ENCODE measurements around the gene DNHD1. TPM values are rescaled to one million over a fixed set of nuclear protein-coding genes. Genes with fewer than 3 reads are reported as not detected.

The DNHD1 gene
- total RNA-seq, 1 donor from 2014 or later: 4.7 TPM

DNA sequence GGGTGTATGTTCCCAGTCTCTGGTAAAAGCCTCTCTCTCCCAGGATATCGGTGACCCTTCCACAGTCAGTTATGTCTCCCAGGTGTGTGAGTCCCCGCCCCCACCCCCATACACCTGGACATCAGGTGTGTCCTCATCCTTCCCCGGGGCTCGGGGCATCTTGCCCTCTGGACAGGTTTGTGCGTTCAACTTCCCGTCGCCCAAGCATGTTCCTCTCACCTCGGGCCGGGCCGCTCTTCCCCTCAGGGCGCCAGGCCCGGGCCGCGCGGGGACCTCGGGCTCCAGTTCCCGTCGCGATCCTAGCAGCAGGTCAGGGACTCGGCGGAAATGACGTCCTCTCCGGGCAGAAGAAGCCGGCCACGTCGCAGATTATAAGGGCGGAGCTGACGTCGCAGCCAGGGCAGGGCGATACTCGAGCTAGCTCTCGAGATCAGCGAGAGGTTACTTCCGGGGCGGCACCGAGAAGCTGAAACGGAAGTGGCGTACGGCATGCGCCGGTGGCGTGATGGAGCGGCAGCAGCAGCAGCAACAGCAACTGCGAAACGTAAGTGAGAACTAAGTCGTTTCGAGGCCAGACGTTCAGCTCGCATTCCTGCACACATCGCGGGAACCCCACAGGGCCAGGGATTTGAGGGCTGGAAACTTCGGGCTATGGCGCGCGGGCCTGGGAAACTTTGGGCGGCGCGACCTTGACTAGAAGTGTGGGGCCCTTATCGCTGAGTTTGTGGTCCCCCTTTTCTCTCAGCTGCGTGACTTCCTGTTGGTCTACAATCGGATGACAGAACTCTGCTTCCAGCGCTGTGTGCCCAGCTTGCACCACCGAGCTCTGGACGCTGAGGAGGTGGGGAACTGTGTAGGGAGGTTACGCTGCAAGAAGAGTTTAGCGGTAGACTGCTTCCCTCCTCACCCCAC is 15.8 kb upstream of the DNHD1 start, which contains the start of the genes ARFIP2 and TIMM10B:
ARFIP2 (minus strand) TSS at position 320 of the 912 bp plus-strand sequence. CDS start 910 bp downstream, outside the sequence.
TIMM10B (plus strand) TSS at position 490 of the 912 bp plus-strand sequence; CDS start at position 506, 16 bp downstream.
- peaks cover 47 to 62% (median 48%) of the 10 kb centered on the region in 3 donors for H3K36me3 ChIP-seq (ENCODE audit: control insufficient read depth in 3 of 3, insufficient read depth in 3 of 3, low read length in 3 of 3)
- H3K9me3 ChIP-seq (ENCODE audit: control insufficient read depth in 3 of 3, low read length in 3 of 3): no peaks in the 10 kb centered on the region
- no peaks in the 10 kb centered on the region for H3K27me3 ChIP-seq (ENCODE audit: control insufficient read depth in 3 of 3, insufficient read depth in 3 of 3, low read length in 3 of 3)
- H3K9ac ChIP-seq (ENCODE audit: low read depth in 1 of 3, low read length in 3 of 3): peak within 1 kb of the TSS; percentile 88 to 98 (median 96)
- H3K4me1 ChIP-seq (ENCODE audit: control insufficient read depth in 3 of 3, insufficient read depth in 3 of 3, low read length in 3 of 3): peaks cover 26 to 38% (median 28%) of the 10 kb centered on the region in 3 donors
- peak within 1 kb of the TSS; percentile 96 to 99 (median 97) for H3K4me3 ChIP-seq (ENCODE audit: low read length in 3 of 3)
- H3K27ac ChIP-seq (ENCODE audit: low read depth, low read length): peak within 1 kb of the TSS; percentile 96

DNA sequence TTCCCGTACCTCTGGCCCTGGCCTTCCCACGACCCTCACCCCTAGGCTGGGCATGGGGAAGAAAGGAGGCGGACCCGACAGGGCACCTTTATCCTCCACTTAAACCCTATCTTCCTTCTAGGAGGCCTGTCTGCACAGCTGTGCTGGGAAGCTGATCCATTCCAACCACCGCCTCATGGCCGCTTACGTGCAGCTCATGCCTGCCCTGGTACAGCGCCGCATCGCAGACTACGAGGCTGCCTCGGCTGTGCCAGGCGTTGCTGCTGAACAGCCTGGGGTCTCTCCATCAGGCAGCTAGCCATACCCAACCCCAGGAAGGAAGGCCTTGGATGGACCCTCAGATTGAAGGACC is 15.2 kb upstream of the DNHD1 start:
- H3K4me3 ChIP-seq (ENCODE audit: low read length in 3 of 3): peak overlapping the region; percentile 96 to 99 (median 97)
- peak overlapping the region; percentile 96 for H3K27ac ChIP-seq (ENCODE audit: low read depth, low read length)
- no peaks in the 10 kb centered on the region for H3K9me3 ChIP-seq (ENCODE audit: control insufficient read depth in 3 of 3, low read length in 3 of 3)
- H3K4me1 ChIP-seq (ENCODE audit: control insufficient read depth in 3 of 3, insufficient read depth in 3 of 3, low read length in 3 of 3): peaks cover 26 to 38% (median 28%) of the 10 kb centered on the region in 3 donors
- peaks cover 44 to 58% (median 50%) of the 10 kb centered on the region in 3 donors for H3K36me3 ChIP-seq (ENCODE audit: control insufficient read depth in 3 of 3, insufficient read depth in 3 of 3, low read length in 3 of 3)
- peak overlapping the region; percentile 88 to 98 (median 96) for H3K9ac ChIP-seq (ENCODE audit: low read depth in 1 of 3, low read length in 3 of 3)
- no peaks in the 10 kb centered on the region for H3K27me3 ChIP-seq (ENCODE audit: control insufficient read depth in 3 of 3, insufficient read depth in 3 of 3, low read length in 3 of 3)

DNA sequence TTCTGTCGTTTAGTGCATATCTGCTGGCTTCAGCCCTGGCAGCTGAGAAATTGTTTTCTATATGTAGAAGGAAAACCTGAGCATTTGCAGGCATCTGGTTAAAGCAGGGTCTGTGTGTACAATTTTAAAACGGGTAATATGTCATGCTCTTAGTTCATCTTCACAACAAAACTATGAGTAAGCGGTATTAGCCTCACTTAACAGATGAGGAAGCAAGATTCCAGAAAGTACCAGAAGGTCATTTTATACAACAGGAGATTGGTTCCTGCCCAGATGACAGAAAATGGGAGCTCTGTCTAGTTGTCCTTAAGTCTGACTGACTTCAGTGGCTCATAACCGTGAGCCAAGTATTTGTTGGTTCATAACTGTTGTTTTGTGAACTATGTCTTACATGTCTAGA is 14.6 kb upstream of the DNHD1 start:
- Histone ChIP-seq H3K9ac (ENCODE audit: low read depth in 1 of 3, low read length in 3 of 3) (peak overlapping the region; percentile 88 to 98 (median 96)), H3K36me3 (ENCODE audit: control insufficient read depth in 3 of 3, insufficient read depth in 3 of 3, low read length in 3 of 3) (peaks cover 40 to 53% (median 45%) of the 10 kb centered on the region in 3 donors), H3K9me3 (ENCODE audit: control insufficient read depth in 3 of 3, low read length in 3 of 3) (no peaks in the 10 kb centered on the region), H3K4me3 (ENCODE audit: low read length in 3 of 3) (peak overlapping the region; percentile 96 to 99 (median 97)), H3K27me3 (ENCODE audit: control insufficient read depth in 3 of 3, insufficient read depth in 3 of 3, low read length in 3 of 3) (no peaks in the 10 kb centered on the region), H3K4me1 (ENCODE audit: control insufficient read depth in 3 of 3, insufficient read depth in 3 of 3, low read length in 3 of 3) (peaks cover 26 to 38% (median 28%) of the 10 kb centered on the region in 3 donors), H3K27ac (ENCODE audit: low read depth, low read length) (peak overlapping the region; percentile 96)

DNA sequence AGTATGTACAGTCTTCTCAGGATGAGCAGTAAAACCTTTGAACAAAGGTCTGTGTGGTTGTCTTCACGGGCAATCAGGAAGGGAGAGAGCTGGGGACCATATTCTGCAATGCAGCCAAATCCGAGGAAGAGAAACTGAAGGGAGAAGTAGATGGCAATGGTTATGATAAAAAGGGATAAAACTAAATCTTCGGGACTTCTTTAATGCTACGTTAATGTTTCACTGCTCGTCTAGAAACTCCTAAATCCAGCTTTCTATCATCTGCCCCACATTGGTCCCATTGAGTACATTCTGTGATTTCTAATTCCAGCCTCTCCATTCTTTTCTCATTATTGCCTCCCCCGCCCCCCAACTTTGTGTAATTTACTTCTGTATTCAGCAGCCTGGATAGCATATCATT is 14.1 kb upstream of the DNHD1 start:
- Histone ChIP-seq H3K9me3 (ENCODE audit: control insufficient read depth in 3 of 3, low read length in 3 of 3) (no peaks in the 10 kb centered on the region), H3K4me3 (ENCODE audit: low read length in 3 of 3) (peak overlapping the region in 1 of 3 donors; percentile 99), H3K27me3 (ENCODE audit: control insufficient read depth in 3 of 3, insufficient read depth in 3 of 3, low read length in 3 of 3) (no peaks in the 10 kb centered on the region), H3K27ac (ENCODE audit: low read depth, low read length) (no peak overlapping the region), H3K36me3 (ENCODE audit: control insufficient read depth in 3 of 3, insufficient read depth in 3 of 3, low read length in 3 of 3) (peaks cover 35 to 53% (median 40%) of the 10 kb centered on the region in 3 donors), H3K9ac (ENCODE audit: low read depth in 1 of 3, low read length in 3 of 3) (no peak overlapping the region), H3K4me1 (ENCODE audit: control insufficient read depth in 3 of 3, insufficient read depth in 3 of 3, low read length in 3 of 3) (peaks cover 26 to 38% (median 28%) of the 10 kb centered on the region in 3 donors)

DNA sequence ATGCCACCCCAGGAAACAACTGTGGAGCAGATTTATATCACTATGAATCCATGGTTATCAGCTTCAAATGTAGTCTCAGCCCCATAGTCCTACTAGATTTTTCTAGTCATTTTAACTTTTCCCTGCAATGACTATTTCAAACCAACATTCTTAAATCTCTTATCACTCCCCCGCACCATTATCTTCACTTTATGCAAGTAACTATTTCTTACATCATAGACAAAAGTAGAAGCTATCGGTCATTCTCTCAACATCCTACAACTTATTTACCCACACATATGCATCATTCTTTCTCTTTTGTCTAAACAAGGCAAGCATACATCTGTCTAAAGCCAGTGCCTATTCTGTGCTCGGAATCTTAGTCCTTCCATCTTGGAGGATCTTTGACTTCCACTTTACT is 11.4 kb upstream of the DNHD1 start:
- Histone ChIP-seq H3K27me3 (ENCODE audit: control insufficient read depth in 3 of 3, insufficient read depth in 3 of 3, low read length in 3 of 3) (no peaks in the 10 kb centered on the region), H3K9me3 (ENCODE audit: control insufficient read depth in 3 of 3, low read length in 3 of 3) (no peaks in the 10 kb centered on the region), H3K36me3 (ENCODE audit: control insufficient read depth in 3 of 3, insufficient read depth in 3 of 3, low read length in 3 of 3) (peaks cover 22 to 52% (median 24%) of the 10 kb centered on the region in 3 donors), H3K27ac (ENCODE audit: low read depth, low read length) (no peak overlapping the region), H3K4me1 (ENCODE audit: control insufficient read depth in 3 of 3, insufficient read depth in 3 of 3, low read length in 3 of 3) (peaks cover 13 to 27% (median 16%) of the 10 kb centered on the region in 3 donors), H3K4me3 (ENCODE audit: low read length in 3 of 3) (no peak overlapping the region), H3K9ac (ENCODE audit: low read depth in 1 of 3, low read length in 3 of 3) (no peak overlapping the region)

DNA sequence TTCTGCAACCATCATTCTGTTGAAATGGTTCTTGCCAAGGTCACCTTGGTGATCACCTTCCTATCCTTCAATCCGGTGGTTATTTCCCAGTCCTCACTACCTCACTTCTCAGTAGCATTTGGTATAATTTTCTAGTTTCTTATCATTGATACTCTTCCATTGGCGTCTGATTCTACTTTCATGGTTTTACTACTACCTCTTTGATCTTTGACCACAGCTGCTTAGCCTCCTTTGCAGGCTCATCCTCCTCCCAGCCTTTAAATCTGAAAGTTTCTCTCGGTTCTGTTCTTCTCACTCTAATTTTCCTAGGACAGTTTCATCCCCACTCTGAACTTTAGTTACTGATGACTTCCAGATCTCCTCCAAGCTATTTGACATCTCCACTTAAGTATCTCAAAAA is 10.8 kb upstream of the DNHD1 start:
- no peak overlapping the region for H3K9ac ChIP-seq (ENCODE audit: low read depth in 1 of 3, low read length in 3 of 3)
- no peaks in the 10 kb centered on the region for H3K9me3 ChIP-seq (ENCODE audit: control insufficient read depth in 3 of 3, low read length in 3 of 3)
- peaks cover 12 to 22% (median 14%) of the 10 kb centered on the region in 3 donors for H3K4me1 ChIP-seq (ENCODE audit: control insufficient read depth in 3 of 3, insufficient read depth in 3 of 3, low read length in 3 of 3)
- H3K36me3 ChIP-seq (ENCODE audit: control insufficient read depth in 3 of 3, insufficient read depth in 3 of 3, low read length in 3 of 3): peaks cover 22 to 52% (median 24%) of the 10 kb centered on the region in 3 donors
- H3K4me3 ChIP-seq (ENCODE audit: low read length in 3 of 3): no peak overlapping the region
- H3K27me3 ChIP-seq (ENCODE audit: control insufficient read depth in 3 of 3, insufficient read depth in 3 of 3, low read length in 3 of 3): no peaks in the 10 kb centered on the region
- no peak overlapping the region for H3K27ac ChIP-seq (ENCODE audit: low read depth, low read length)

DNA sequence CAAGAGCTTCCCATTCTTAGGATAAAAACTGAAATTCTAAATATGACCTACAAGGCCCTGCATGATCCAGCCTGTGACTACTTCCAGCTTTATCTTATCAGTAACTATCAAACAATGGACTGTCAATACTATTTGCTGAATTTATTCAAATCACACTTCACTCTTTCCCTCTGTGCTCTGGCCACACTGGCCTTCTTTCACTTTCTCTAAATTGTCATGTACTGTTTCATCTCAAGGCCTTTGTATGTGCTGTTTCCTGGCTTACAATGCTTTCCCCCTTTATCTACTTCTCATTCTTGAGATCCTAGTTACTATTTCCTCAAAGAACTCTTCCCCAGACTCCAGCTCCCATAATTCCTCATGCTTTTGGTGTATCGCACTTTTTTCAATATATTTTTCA is 10.1 kb upstream of the DNHD1 start:
- Histone ChIP-seq H3K27ac (ENCODE audit: low read depth, low read length) (no peak overlapping the region), H3K9ac (ENCODE audit: low read depth in 1 of 3, low read length in 3 of 3) (no peak overlapping the region), H3K27me3 (ENCODE audit: control insufficient read depth in 3 of 3, insufficient read depth in 3 of 3, low read length in 3 of 3) (no peaks in the 10 kb centered on the region), H3K4me1 (ENCODE audit: control insufficient read depth in 3 of 3, insufficient read depth in 3 of 3, low read length in 3 of 3) (peaks cover 9 to 16% (median 11%) of the 10 kb centered on the region in 3 donors), H3K36me3 (ENCODE audit: control insufficient read depth in 3 of 3, insufficient read depth in 3 of 3, low read length in 3 of 3) (peaks cover 21 to 52% (median 24%) of the 10 kb centered on the region in 3 donors), H3K9me3 (ENCODE audit: control insufficient read depth in 3 of 3, low read length in 3 of 3) (no peaks in the 10 kb centered on the region), H3K4me3 (ENCODE audit: low read length in 3 of 3) (no peak overlapping the region)

DNA sequence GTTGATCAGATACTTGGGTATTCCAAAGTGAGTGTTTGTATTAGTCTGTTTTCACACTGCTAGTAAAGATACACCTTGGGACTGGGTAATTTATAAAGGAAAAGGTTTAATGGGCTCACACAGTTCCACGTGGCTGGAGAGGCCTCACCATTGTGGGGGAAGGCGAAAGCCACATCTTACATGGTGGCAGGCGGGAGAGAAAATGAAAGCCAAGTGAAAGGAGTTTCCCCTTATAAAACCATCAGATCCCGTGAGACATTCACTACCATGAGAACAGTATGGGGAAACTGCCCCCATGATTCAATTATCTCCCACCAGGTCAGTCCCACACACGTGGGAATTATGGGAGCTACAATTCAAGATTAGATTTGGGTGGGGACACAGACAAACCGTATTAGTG is 8.7 kb upstream of the DNHD1 start:
- Histone ChIP-seq H3K9me3 (ENCODE audit: control insufficient read depth in 3 of 3, low read length in 3 of 3) (no peaks in the 10 kb centered on the region), H3K27ac (ENCODE audit: low read depth, low read length) (no peak overlapping the region), H3K36me3 (ENCODE audit: control insufficient read depth in 3 of 3, insufficient read depth in 3 of 3, low read length in 3 of 3) (peaks cover 17 to 43% (median 19%) of the 10 kb centered on the region in 3 donors), H3K9ac (ENCODE audit: low read depth in 1 of 3, low read length in 3 of 3) (no peak overlapping the region), H3K4me3 (ENCODE audit: low read length in 3 of 3) (no peak overlapping the region), H3K27me3 (ENCODE audit: control insufficient read depth in 3 of 3, insufficient read depth in 3 of 3, low read length in 3 of 3) (no peaks in the 10 kb centered on the region), H3K4me1 (ENCODE audit: control insufficient read depth in 3 of 3, insufficient read depth in 3 of 3, low read length in 3 of 3) (peaks cover 0 to 3% (median 0%) of the 10 kb centered on the region in 3 donors)

DNA sequence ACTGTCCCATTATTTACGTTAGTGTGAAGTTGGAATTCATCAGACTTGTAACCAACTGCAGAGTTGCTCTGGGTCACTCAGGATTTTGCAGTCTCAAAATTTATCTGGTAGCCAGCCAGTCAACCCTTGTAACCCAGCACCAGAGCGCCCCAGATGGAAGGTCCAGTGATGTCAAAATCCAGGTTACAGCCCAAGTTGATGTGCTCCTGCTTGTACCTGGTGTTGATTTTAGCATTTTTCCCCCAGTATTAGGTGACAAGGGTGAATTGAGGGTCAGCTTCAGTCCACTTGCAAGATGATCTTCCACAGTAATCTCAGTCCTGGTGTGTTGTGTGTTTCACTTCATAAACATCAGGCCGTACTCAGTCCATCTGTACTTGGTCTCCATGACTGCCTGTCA is 8.3 kb upstream of the DNHD1 start:
- no peaks in the 10 kb centered on the region for H3K9me3 ChIP-seq (ENCODE audit: control insufficient read depth in 3 of 3, low read length in 3 of 3)
- H3K27ac ChIP-seq (ENCODE audit: low read depth, low read length): no peak overlapping the region
- H3K9ac ChIP-seq (ENCODE audit: low read depth in 1 of 3, low read length in 3 of 3): no peak overlapping the region
- H3K4me3 ChIP-seq (ENCODE audit: low read length in 3 of 3): no peak overlapping the region
- no peaks in the 10 kb centered on the region for H3K4me1 ChIP-seq (ENCODE audit: control insufficient read depth in 3 of 3, insufficient read depth in 3 of 3, low read length in 3 of 3)
- peaks cover 15 to 40% (median 19%) of the 10 kb centered on the region in 3 donors for H3K36me3 ChIP-seq (ENCODE audit: control insufficient read depth in 3 of 3, insufficient read depth in 3 of 3, low read length in 3 of 3)
- no peaks in the 10 kb centered on the region for H3K27me3 ChIP-seq (ENCODE audit: control insufficient read depth in 3 of 3, insufficient read depth in 3 of 3, low read length in 3 of 3)

DNA sequence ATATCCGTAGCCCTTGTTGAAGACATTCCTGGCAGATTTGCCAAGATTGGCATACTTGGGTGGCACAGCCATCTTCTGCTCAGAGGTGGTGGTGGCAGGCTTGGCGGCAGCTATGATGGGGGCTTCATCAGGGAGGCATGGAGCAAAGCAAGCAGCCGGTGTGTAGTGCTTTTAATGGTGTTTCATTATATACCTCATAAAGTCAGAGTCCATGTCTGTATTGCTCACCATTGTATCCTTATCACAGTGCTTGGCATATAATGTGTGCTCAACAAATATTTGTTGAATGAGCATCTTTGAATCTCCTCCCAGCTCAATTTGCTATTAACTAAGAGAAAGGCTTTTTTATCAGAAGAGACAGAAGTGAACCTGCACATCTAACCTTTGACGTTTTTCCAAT is 7.8 kb upstream of the DNHD1 start:
- Histone ChIP-seq H3K27me3 (ENCODE audit: control insufficient read depth in 3 of 3, insufficient read depth in 3 of 3, low read length in 3 of 3) (no peaks in the 10 kb centered on the region), H3K4me1 (ENCODE audit: control insufficient read depth in 3 of 3, insufficient read depth in 3 of 3, low read length in 3 of 3) (no peaks in the 10 kb centered on the region), H3K36me3 (ENCODE audit: control insufficient read depth in 3 of 3, insufficient read depth in 3 of 3, low read length in 3 of 3) (peaks cover 15 to 40% (median 19%) of the 10 kb centered on the region in 3 donors), H3K27ac (ENCODE audit: low read depth, low read length) (no peak overlapping the region), H3K9ac (ENCODE audit: low read depth in 1 of 3, low read length in 3 of 3) (no peak overlapping the region), H3K9me3 (ENCODE audit: control insufficient read depth in 3 of 3, low read length in 3 of 3) (no peaks in the 10 kb centered on the region), H3K4me3 (ENCODE audit: low read length in 3 of 3) (no peak overlapping the region)
